GM12892 (cell line): ENCODE measurements around the gene CPPED1.

Experiments used
- POLR2A ChIP-seq: IDR thresholded peaks from 2 replicates; pipeline ENCODE4 v1.6.1; 2011; ENCODE audit warnings: low read depth, low read length, control low read depth
- POLR2AphosphoS5 ChIP-seq: IDR thresholded peaks from 2 replicates; pipeline ENCODE4 v1.6.1; 2011; ENCODE audit warnings: low read depth, low read length, control low read depth
- TAF1 ChIP-seq: IDR thresholded peaks from 2 replicates; pipeline ENCODE4 v1.6.1; 2011; ENCODE audit warnings: low read depth, mild to moderate bottlenecking, control low read depth, low read length, borderline replicate concordance

- no peak for TF ChIP-seq POLR2A
- no peak for TF ChIP-seq POLR2AphosphoS5
- no peak for TF ChIP-seq TAF1
Measured at GRCh38 chr16:12729448-12729847, 74.2 kb downstream of the CPPED1 start.
